A549 treated with dexamethasone at 1 μM for 4 hours (cell line): ENCODE data around the gene LENG1. TPM values are rescaled to one million over a fixed set of nuclear protein-coding genes. Genes with fewer than 3 reads are reported as not detected.

Source experiments
- total RNA-seq: library from RNA; stranded (reverse); fragments of 200-300 nt; extraction: Qiagen RNA extraction; gene quantifications from 5 replicates; pipeline ENCODE4 v1.2.3, GENCODE V29; 2022

The LENG1 gene
- 7.5 to 8.8 TPM (median 7.8 TPM) in 5 replicates for total RNA-seq

DNA sequence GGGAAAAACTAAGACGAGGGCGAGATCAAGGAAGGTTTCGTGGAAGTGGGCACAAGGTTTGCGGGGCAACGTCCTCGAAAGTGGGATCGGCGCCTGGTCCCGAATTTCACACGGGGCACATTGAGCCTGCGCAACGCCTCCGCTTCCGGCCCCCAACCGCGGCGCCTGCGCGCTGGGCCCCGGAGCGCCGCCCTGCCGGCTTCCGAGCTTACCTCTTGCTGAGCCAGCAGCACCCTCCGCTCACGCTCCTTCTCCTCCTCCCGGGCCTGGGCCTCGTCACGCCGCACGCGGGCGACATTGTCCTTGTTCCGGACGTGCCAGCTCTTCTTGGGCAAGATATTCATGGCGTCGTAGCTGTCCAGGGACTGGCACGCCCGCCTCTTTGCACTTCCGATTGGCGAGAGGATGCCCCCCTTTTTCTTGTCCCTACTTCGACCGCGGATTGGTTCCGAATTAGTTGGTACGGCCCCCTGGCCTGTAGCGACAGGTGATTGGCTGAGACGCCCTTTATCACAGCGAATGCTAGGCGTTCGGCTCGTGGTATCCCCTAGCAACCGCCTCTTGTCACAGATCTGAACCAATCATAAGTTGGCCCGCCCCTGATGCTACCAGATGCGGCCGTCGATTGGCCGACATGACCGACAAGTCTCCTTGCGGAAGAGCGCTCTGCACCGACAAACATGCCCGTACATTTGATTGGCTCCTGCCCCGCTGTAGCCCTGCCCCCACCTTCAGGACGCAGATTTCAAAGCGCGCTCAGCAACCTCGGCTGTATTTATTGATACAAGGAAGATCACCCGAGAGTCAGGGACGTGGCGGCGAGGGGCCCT lies at the start of gene LENG1:
Gene LENG1 (minus strand): TSS at position 370 of the 830 bp plus-strand sequence. CDS start 26 bp downstream, at position 344.

DNA sequence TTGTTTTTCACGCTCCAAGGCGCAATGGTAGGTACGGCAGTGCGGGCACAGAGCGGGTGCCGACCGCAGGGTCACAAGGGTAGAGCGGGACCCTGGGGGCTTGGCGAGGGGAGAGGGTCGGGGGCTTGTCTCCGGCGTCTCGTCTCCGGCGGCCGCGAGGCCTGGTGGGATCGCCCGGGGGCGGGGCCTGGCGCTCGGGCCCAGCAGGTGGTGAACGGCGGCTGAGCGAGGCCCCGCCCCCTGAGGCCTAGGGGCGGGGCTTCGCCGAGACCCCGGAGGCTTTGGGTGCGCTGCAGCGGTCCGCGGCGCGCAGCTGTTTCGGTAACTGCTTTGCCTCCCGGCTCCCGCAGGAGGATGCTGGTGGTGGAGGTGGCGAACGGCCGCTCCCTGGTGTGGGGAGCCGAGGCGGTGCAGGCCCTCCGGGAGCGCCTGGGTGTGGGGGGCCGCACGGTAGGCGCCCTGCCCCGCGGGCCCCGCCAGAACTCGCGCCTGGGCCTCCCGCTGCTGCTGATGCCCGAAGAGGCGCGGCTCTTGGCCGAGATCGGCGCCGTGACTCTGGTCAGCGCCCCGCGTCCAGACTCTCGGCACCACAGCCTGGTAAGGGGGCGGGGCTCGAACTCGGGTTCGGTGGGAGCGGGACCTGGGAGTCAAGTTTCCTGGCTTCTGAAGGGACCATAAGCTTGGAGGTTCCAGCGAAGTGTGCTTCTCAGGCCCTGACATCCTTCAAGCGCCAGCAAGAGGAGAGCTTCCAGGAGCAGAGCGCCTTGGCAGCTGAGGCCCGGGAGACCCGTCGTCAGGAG lies 31.7 kb upstream of the LENG1 start, which contains the start of gene TSEN34:
Gene TSEN34 (plus strand): TSS at position 298 of the 800 bp plus-strand sequence. CDS start 57 bp downstream, at position 355.

DNA sequence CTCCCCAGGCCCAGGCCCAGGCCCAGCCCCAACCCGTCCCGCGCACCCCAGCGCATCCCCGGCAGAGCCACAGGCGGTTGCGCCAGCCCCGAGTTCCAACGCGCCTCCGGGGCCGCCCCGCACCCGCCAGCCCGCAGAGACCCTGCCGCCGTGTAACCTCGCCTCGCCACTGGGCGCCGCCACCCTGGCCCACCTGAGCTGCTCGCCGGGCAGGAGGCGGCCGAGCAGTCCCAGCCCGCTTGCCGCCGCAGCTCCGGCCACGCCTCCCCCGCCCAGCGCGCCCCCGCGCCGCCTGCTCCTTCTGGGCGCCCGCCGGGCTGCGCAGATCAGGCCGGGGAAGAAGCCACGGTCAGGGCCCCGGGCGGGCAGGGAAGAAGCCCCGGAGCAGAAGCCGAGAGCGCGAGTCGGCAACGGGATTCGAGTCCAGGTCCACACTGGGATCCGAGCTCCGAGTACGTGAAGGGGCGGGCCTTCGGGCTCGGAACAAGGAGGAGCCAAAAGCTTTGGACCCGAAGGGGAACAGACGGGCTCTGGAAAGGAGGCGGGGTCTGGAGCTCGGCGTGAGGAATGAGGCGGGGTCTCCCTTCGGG lies 29.7 kb upstream of the LENG1 start, which contains the start of gene MBOAT7:
Gene MBOAT7 (minus strand): TSS at position 436 of the 590 bp plus-strand sequence. CDS start 1,072 bp downstream, outside the sequence.

DNA sequence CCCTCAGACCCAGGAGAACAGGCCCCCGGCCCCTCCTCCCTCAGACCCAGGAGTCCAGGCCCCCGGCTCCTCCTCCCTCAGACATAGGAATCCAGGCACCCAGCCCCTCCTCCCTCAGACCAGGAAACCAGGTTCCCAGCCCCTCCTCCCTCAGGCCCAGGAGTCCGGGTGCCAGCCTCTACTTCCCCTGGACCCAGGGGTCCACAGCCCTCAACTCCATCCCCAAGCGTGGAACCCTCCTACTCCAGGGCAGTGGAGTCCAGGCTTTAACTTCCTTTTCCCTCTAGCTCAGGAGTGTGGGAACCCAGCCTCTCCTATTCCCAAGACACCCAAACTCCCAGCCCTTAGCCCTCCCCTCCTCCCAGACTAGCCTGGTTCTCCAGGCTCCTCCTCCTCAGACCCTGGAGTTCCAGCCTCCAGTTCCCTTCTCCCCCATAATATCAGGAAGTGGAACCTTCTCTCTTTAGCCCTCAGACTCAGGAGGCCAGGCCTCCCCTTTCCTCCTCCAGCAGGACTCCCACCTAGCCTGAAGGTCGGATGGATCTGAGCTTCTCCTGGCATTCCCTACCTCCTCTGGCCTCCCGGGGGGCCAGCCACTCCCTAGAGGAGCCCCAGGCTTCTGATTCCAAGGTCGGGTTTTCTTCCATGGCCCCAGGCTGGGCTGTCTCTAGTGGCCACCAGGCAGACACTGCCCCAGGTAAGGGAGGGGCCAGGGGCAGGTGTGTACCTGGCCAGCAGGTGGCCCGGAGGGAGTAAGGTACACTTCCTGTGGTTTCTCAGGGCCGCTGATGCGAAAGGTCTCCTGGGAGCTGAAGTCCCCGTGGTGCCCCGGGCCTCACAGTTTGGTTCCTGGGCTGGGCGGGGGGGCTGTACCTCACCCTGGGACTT lies 13.2 kb upstream of the LENG1 start, which contains the start of gene TMC4:
Gene TMC4 (minus strand): TSS at position 690 of the 888 bp plus-strand sequence. CDS start 43 bp downstream, at position 647.

DNA sequence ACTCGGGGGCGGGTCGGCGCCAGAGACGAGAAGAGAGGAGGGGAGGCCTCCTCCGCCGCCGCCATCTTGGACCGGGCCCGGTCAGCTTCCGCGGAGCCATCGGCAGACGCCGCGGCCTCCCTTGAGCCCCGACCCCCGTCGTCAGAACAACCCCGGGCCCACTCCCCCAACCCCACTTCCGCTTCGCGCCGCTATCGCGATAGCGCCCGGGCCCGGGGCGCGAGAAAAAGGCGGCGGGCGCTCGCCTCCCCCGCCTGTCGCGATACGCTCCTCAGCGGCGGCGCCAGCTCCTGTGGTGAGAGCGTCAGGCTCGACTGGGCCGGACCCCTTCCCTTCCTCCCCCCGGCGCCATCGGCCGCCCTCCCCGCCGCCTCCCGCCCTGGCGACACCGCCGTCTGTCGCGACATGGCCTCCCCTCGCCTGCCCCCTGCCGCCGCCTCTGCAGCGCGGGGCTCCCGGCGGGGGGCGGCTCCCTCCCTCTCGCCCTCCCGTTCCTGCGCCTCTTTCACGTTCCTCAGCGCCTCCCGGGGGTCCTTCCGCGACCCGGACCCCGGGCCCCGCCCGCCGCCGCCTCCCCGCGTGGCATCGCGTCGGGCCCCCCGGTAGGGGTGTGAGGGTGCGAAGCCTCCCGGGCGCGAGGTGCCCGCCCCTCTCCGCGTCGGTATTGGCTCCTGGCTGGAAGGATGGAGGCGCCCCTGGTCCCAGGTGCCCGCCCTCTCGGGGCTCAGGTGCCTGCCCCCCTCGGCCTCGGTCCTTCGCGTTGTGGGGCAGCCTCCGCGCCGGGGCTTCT lies 21.6 kb downstream of the LENG1 start, which contains the start of gene CNOT3:
Gene CNOT3 (plus strand): TSS at position 64 of the 790 bp plus-strand sequence. CDS start 5,217 bp downstream, outside the sequence.

DNA sequence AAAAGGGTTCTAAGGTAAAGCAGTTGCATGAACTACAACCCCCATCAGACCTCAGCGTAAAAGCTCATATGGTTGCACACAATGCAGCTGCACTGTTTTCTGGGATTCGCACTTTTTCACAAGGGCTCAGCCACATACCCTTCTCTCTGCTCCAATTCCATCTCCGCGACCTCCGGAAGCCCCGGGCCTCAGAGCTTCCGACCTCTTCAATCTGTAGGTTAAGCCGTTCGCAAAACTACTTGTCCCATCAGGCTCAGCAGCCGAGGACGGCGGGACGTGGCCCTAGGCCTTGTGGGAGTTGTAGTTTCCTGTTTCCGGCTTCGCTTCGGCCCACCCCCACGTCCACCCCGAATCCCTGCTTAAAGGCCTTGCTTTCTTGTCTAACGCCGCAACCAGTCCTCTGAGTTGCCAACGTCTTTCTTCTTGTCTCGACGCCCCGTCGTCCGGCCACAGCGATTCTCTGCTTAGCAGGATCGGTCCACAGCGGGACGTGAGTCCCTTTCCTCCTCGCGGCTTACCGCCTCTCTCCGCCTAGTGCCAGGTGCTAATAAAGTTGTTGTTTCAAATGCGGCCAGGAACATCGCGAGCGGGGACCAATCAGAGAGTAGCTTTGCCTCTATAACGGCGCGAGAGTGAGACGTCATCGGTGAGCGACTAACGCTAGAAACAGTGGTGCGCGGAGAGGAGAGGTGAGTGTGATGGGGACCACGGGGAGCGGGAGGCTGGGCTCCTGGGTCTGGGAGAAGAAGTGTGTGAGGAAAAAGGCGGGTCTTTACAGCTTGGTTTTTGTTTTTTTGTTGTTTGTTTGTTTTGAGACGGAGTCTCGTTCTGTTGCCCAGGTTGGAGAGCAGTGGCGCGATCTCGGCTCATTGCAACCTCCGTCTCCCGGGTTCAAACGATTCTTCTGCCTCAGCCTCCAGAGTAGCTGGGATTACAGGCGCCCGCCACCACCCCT lies 44.1 kb downstream of the LENG1 start, which contains the start of the genes PRPF31 and TFPT:
Gene PRPF31 (plus strand): TSS at position 646 of the 955 bp plus-strand sequence. CDS start 2,525 bp downstream, outside the sequence.
Gene TFPT (minus strand): TSS at position 549 of the 955 bp plus-strand sequence. CDS start 388 bp downstream, at position 161.

Other genes with a start within 250 kb of the LENG1 start
- gene CACNG8, start 196.8 kb downstream of the LENG1 start, total RNA-seq: 0.61 to 1.2 TPM (median 0.79 TPM) in 5 replicates
- 7.8 to 12.8 TPM (median 11.2 TPM) in 5 replicates for gene CACNG6, start 168.1 kb downstream of the LENG1 start, total RNA-seq
- gene VSTM1, start 95.8 kb downstream of the LENG1 start, total RNA-seq: 0.23 to 0.79 TPM (median 0.54 TPM) in 5 replicates
- not detected in 5 replicates for gene TARM1, start 78.4 kb downstream of the LENG1 start, total RNA-seq
- gene OSCAR, start 58.9 kb downstream of the LENG1 start, total RNA-seq: 0.15 to 0.33 TPM (median 0.27 TPM) in 5 replicates
- 219 to 268 TPM (median 245 TPM) in 5 replicates for gene NDUFA3, start 56.9 kb downstream of the LENG1 start, total RNA-seq
- gene TFPT, start 44.1 kb downstream of the LENG1 start, total RNA-seq: 20.8 to 24.6 TPM (median 21.4 TPM) in 5 replicates
- 108 to 130 TPM (median 123 TPM) in 5 replicates for gene PRPF31, start 44.0 kb downstream of the LENG1 start, total RNA-seq
- 44.6 to 68.1 TPM (median 61.7 TPM) in 5 replicates for gene CNOT3, start 22.0 kb downstream of the LENG1 start, total RNA-seq
- gene TMC4, start 13.4 kb upstream of the LENG1 start, total RNA-seq: 0.52 to 1.0 TPM (median 0.94 TPM) in 5 replicates
- 97.0 to 169 TPM (median 161 TPM) in 5 replicates for gene MBOAT7, start 29.9 kb upstream of the LENG1 start, total RNA-seq
- 77.5 to 116 TPM (median 107 TPM) in 5 replicates for gene TSEN34, start 31.6 kb upstream of the LENG1 start, total RNA-seq
- gene RPS9, start 41.1 kb upstream of the LENG1 start, total RNA-seq: 1,857 to 2,770 TPM (median 1,973 TPM) in 5 replicates
- gene LILRB3, start 63.3 kb upstream of the LENG1 start, total RNA-seq: 0.07 to 0.39 TPM (median 0.30 TPM) in 5 replicates
- 0.06 to 0.08 TPM in 2 of 5 replicates, not detected in the others for gene LILRA6, start 83.1 kb upstream of the LENG1 start, total RNA-seq
- 0.02 to 0.08 TPM (median 0.04 TPM) in 4 of 5 replicates, not detected in the other for gene LILRB5, start 97.6 kb upstream of the LENG1 start, total RNA-seq
- gene LILRB2, start 121.4 kb upstream of the LENG1 start, total RNA-seq: 0.06 to 0.15 TPM (median 0.08 TPM) in 5 replicates
- gene LILRA5, start 153.4 kb upstream of the LENG1 start, total RNA-seq: 0.13 TPM in 1 of 5 replicates, not detected in the others
- 0.09 TPM in 1 of 5 replicates, not detected in the others for gene LILRA4, start 179.4 kb upstream of the LENG1 start, total RNA-seq
- 0.04 to 0.21 TPM in 2 of 5 replicates, not detected in the others for gene LAIR1, start 205.2 kb upstream of the LENG1 start, total RNA-seq